Parathyroid adenoma (tissue), 2 donors: ENCODE measurements around the gene AMOTL1.

ENCODE experiments used
- H2AFZ ChIP-seq: fragments of 300-600 bp; sonication (generic); one replicate; pipeline ENCODE4 v1.7.0; 2017; ENCODE audit warnings: antibody characterized with exemption, mild to moderate bottlenecking
- H3K27ac ChIP-seq: fragments of 300-600 bp; sonication (generic); one replicate; pipeline ENCODE4 v1.7.0; 2017
- H3K27me3 ChIP-seq: fragments of 300-600 bp; sonication (generic); one replicate; pipeline ENCODE4 v1.7.0; 2017; ENCODE audit warnings: low read length; ENCODE audit not compliant: control insufficient read depth, insufficient read depth
- H3K36me3 ChIP-seq: fragments of 300-600 bp; sonication (generic); one replicate; pipeline ENCODE4 v1.7.0; 2017; ENCODE audit warnings: low read length; ENCODE audit not compliant: control insufficient read depth, insufficient read depth
- H3K4me1 ChIP-seq: fragments of 300-600 bp; sonication (generic); one replicate; pipeline ENCODE4 v1.7.0; 2017; ENCODE audit warnings: control low read depth
- H3K4me2 ChIP-seq: fragments of 300-600 bp; sonication (generic); one replicate; pipeline ENCODE4 v1.7.0; 2017; ENCODE audit warnings: low read length
- H3K4me3 ChIP-seq: fragments of 300-600 bp; sonication (generic); one replicate; pipeline ENCODE4 v1.7.0; 2017; ENCODE audit warnings: low read depth, low read length
- H3K79me2 ChIP-seq: fragments of 300-600 bp; sonication (generic); one replicate; pipeline ENCODE4 v1.7.0; 2017; ENCODE audit warnings: control low read depth
- H3K9ac ChIP-seq: fragments of 300-600 bp; sonication (generic); one replicate; pipeline ENCODE4 v1.7.0; 2017; ENCODE audit warnings: mild to moderate bottlenecking
- H3K9me3 ChIP-seq: fragments of 300-600 bp; sonication (generic); one replicate; pipeline ENCODE4 v1.7.0; 2017; ENCODE audit warnings: low read length; ENCODE audit not compliant: control insufficient read depth
- CTCF ChIP-seq: fragments of 300-600 bp; sonication (generic); IDR thresholded peaks from one replicate; pipeline ENCODE4 v1.7.0; 2017; ENCODE audit warnings: antibody characterized with exemption, mild to moderate bottlenecking
- donor health status: primary hyperparathyroidism.

The AMOTL1 gene

GRCh38 chr11:94759522-94759921, 8.6 kb upstream of the AMOTL1 start:
- Histone ChIP-seq H3K4me3 (no peak overlapping the region), H2AFZ (no peak overlapping the region), H3K27ac (no peak overlapping the region), H3K4me2 (no peak overlapping the region), H3K27me3 (no peaks in the 10 kb centered on the region), H3K36me3 (no peaks in the 10 kb centered on the region), H3K79me2 (no peaks in the 10 kb centered on the region), H3K9ac (no peak overlapping the region), H3K4me1 (no peaks in the 10 kb centered on the region), H3K9me3 (no peaks in the 10 kb centered on the region)
- TF ChIP-seq CTCF = no peak

DNA sequence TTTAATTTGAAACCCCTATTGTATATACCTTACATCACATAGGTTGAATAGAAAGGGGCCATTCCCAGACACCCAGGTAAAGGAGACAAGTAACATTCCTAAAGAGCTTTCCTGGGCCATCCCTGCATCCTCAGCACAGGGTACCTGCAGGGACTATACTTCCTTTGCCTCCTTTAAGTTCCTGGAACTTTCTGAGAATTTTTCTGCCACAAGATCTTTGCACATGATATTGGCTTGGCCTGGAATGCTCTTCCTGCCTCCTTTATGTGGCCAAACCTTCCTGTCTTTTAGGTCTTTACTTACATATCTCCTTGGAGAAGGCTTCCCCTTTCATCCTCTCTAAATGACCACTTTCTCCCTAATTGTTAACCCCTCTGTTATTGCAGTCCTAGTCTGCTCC, 7.9 kb upstream of the AMOTL1 start:
- Histone ChIP-seq H3K79me2 (no peaks in the 10 kb centered on the region), H3K27ac (no peak overlapping the region), H2AFZ (no peak overlapping the region), H3K27me3 (no peaks in the 10 kb centered on the region), H3K4me2 (no peak overlapping the region), H3K9ac (no peak overlapping the region), H3K36me3 (no peaks in the 10 kb centered on the region), H3K9me3 (no peaks in the 10 kb centered on the region), H3K4me1 (no peaks in the 10 kb centered on the region), H3K4me3 (no peak overlapping the region)
- TF ChIP-seq CTCF = no peak

DNA sequence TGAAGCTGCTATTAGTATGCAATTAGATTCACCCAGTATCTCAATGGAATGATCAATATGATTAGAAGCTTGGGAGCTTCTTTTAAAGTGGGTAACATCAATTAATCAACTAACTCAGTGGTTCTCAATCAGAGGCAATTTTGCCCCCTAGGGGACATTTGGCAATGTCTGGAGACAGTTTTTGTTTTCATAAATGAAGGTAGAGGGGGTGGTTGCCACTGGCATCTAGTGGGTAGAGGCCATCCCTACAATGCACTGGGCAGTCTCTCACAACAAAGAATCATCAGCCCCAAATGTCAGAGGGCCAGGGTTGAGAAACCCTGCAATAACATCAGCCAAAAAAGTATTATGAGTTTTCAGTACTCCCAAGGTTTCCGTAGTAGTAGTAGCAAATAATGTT, 5.9 kb upstream of the AMOTL1 start:
- H3K79me2 ChIP-seq = no peaks in the 10 kb centered on the region
- no peak overlapping the region for H3K4me2 ChIP-seq
- TF ChIP-seq CTCF = no peak
- H3K4me3 ChIP-seq = no peak overlapping the region
- no peak overlapping the region for H3K27ac ChIP-seq
- H3K9ac ChIP-seq = no peak overlapping the region
- H3K4me1 ChIP-seq = no peaks in the 10 kb centered on the region
- no peak overlapping the region for H2AFZ ChIP-seq
- H3K36me3 ChIP-seq = no peaks in the 10 kb centered on the region
- no peaks in the 10 kb centered on the region for H3K27me3 ChIP-seq
- no peaks in the 10 kb centered on the region for H3K9me3 ChIP-seq

DNA sequence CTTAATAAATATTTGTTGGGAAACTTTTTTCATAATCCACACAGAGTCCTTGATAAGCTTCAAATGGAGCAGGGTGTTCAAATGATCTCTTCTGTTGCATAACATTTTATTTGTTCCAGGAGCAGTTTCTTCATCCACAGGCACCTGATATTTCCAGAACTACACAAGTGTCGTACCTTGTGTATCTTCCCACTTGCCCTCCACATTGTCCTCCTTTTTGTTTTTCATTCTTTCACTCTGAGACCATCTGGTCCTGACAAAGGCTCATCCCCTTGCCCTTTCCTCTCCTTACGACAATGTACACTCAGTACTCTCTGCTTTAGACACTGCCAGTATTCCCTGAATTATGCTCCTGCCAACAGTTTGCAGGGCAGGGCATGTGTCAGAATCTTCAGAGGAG, 5.2 kb upstream of the AMOTL1 start:
- Histone ChIP-seq H2AFZ (no peak overlapping the region), H3K27ac (no peak overlapping the region), H3K4me1 (no peaks in the 10 kb centered on the region), H3K27me3 (no peaks in the 10 kb centered on the region), H3K4me2 (no peak overlapping the region), H3K36me3 (no peaks in the 10 kb centered on the region), H3K9me3 (no peaks in the 10 kb centered on the region), H3K79me2 (no peaks in the 10 kb centered on the region), H3K9ac (no peak overlapping the region), H3K4me3 (no peak overlapping the region)
- no peak for TF ChIP-seq CTCF

GRCh38 chr11:94766713-94767206, 1.4 kb upstream of the AMOTL1 start:
- peak overlapping the region; percentile 19 for H3K27ac ChIP-seq

More at GRCh38 chr11:94766713-94767206, 1.4 kb upstream of the AMOTL1 start:
- Histone ChIP-seq H3K36me3 (no peaks in the 10 kb centered on the region), H3K27me3 (no peaks in the 10 kb centered on the region), H3K9ac (no peak overlapping the region), H3K9me3 (no peaks in the 10 kb centered on the region), H3K4me3 (no peak overlapping the region), H2AFZ (peak overlapping the region; percentile 75), H3K79me2 (peaks cover 13% of the 10 kb centered on the region), H3K4me1 (peaks cover 2% of the 10 kb centered on the region), H3K4me2 (no peak overlapping the region)
- no peak for TF ChIP-seq CTCF
